GDM1 (cell line): Measurements from ENCODE around the gene EXOC3.
"Not testable (repeated sequence)": the region's sequence is repeated elsewhere in the genome, so short reads cannot be mapped to it uniquely, and the experiment has no call there.

ENCODE experiments used
- DNase-seq: peaks from one replicate; lab custom pipeline; 2025; lab: John Stamatoyannopoulos, UW

The EXOC3 gene

DNA sequence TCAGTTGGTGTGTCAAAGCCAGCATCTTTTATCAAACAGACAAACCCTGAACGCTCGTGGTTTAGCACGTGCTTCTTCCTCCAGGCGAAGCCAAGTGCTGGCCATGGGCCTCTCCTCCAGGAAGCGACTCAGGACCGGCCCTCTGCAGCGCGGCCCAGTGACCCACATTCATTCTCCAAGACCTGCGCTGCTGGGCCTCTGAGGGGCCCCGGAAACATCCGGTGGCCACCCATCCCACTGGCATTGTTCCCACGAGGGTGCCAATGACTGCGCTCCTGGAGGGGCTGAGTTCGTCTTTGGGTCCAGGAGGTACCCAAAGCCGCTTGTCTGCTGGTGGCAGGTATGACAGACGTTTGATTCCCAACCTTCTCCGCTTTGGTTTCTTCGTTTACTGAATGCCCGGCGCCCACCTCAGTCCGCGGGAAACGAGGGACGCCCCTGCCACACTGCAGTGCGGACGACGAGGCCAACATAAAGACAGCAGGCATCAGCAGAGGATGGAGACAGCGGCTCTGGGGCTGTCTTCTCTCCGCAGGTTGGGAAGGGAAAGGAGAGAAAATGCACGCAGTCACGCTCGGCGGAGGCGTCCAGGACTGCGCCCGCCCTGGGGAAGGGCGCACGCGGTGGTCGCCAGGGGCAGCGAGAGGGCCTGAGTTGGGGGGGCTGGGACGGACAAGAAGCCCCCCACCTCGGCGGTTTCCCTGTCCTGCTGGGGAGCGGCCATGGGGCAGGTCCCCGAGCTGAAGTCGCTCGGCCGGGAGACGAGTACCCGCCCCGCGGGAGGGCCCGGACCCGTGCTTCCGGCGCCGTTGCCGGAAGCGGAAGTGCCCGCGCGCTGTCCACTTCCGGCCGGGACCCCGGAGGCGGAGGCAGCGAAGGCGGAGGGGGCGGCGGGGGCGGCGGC is at the start of gene EXOC3:
TSS of gene EXOC3 (plus strand) at position 842 of the 904 bp plus-strand sequence. CDS start 3,030 bp downstream, outside the sequence.
- DNase-seq = peak; percentile 60

DNA sequence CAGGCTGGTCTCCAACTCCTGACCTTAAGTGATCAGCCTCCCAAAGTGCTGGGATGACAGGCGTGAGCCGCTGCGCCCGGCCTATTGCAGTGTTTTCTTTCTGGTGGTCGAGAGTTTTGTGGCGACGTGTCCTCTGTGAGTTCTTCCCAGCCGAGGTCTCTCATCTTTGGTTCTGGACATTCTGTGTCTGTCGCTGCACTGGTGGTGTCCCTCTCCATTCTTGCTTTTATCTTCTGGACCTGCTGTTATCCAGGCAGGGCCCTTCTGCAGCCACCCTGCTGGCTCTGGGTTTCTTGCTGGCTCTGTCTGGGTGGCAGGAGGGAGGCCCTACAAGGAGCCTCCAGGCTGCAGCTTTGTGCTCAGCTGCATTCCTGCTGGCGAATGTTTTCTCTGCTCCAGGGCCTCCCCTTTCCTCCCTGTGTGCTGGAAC is 49.1 kb upstream of the EXOC3 start:
- no peak for DNase-seq

DNA sequence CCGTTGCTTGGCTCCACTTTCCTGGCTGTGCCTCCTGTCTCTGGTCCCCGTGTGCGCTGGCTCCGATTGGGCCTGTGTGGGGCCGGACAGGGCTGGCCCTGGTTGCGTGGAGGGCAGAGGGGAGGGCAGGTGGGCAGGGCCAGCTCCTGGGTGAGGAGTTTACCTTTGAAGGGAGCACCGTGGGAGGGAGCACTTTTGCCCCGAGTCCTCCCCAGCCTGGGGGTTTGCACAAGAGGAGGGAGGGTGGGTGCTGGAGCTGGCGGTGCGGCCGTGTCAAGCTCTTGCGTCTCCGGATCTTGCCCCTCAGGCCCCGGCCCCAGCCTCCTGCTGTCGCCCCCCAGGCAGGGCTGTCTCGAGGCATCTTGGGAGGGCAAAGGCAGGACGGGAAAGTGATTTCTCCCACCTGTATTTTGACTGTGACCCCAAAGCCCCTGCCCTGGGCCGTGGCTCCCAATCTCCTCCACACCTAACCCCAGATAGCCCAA is 48.3 kb upstream of the EXOC3 start:
- DNase-seq = no peak

DNA sequence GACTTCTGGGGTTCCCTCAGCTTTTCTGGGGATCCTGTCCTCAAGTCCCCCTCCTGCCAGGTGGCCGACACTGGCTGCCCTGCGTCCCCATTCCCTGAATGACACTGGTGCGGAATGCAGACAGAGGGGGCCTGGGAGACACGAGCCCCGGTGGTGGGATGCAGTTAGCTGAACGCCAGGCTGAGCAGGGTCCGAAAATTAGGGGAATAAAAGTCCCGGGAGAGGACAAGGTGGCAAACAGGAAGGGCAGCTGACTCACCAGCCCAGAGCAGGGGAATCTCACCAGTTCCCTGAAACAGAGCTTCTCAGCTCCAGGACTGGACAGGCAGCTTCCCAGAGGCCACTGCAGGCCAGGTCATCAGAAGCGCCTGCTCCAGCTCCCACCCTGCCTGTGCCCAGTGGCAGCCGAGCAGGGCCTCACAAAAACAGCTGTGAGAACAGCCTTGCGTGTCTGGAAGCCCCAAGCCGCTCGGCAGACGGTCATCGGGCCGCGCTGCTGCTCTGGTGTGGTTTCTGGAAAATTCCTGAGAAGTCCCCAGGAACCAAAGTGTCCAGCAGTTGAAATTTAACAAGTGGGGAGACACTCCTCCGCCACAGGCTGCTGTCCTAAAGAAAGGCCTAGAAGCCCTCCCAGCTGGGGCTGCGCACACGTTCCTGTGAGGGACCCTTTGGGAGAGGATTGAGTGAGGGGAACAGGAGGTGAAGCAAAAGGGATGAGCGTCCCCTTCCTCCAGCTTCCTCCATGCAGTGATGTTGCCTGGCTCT is 47.6 kb upstream of the EXOC3 start:
- DNase-seq = no peak

DNA sequence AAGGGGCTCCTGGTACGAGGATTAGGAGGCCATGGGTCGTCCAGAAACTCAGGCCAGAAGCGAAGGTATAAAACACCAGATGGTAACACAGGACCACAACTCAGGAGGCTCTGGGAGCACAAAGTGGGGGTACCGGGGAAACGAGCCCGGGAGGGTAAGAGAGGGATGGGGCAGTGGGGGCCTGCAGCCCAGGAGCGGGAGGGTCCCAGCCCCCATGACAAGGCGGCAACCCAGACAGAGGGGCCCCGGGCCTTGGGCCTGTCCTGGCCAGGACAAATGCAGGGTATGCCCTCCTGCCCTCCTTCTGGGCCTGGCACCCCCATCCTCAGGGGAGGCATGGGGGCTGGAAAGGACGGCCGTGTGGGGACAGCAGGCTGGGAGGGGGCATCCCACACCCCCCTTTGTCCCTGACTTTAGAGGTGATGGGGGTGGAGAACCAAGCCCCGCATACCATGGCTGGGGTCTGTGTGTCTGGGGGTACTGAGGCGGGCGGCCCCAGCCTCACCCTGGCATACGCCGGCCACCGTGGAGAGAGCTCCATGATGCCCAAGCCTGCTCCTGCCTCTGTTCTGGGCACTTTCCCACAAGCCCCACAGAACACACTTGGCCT is 47.0 kb upstream of the EXOC3 start:
- DNase-seq = no peak

DNA sequence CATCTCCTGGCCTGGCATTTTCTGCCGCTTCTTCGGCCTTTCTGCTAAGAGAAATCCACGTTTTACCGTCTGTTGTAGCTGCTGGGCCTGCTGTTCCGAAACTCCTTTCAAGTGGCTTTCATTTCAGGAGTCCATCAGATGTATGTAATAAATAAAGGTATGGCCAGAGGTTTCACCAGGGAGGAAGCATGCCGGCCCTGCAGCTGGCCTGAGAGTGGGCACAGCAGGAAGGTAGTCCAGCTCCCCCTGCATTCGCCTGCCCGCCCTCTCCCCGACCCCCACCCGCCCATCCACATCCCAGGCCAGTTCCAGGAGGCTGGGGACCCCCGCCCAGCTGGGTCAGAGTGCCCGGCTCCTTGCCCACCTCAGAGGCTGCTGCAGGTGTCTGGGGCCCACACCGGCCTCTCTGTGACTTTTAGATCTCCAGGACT is 46.4 kb upstream of the EXOC3 start:
- no peak for DNase-seq

DNA sequence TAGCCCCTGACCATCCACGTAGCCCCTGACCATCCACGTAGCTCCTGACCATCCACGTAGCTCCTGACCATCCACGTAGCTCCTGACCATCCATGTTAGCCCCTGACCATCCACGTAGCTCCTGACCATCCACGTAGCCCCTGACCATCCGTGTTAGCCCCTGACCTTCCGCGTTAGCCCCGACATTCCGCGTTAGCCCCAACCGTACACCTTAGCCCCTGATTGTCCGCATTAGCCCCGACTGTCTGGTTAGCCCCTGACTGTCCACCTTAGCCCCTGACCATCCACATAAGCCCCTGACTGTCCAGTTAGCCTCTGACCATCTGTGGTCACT is 44.9 kb upstream of the EXOC3 start:
- not testable (repeated sequence) for DNase-seq

DNA sequence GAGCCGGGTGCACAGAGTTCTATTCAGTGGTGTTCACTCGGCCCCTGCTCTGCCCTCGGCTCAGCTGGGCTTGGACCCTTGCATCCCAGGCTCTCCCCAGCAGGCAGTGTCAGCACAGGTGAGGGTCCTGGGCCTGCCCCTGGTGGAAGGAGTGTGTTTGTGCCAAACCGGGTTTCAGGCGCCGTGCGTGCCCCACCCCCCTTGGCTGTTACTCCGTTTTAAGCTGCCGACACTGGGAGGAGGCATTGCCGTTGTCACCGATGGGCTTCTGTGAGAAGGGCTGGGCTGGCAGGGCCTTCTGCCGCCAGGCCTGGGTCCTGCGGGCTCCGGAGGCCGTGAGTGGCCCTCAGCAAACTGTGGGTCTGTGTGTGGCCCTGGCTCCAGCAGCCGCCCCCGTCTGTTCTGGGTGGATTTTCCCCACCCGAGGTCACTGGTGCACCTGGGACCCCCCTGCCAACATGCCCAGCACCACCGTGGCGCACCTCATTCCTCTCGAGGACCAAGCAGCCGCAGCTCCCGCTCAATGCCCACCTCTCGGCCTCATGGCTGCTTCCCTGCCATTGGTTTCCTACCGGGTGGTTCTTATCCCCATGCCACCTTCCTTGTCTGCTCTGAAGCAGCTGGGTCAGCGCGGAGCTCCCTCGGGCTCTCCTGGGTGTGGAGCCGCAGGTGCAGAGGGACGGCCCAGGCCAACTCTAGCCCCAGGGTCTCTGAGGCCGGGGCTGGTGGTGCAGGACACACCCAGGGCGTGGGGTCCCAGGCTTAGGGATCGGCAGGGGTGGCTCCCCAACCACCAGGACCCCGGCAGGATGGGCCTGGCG is 44.3 kb upstream of the EXOC3 start:
- no peak for DNase-seq

DNA sequence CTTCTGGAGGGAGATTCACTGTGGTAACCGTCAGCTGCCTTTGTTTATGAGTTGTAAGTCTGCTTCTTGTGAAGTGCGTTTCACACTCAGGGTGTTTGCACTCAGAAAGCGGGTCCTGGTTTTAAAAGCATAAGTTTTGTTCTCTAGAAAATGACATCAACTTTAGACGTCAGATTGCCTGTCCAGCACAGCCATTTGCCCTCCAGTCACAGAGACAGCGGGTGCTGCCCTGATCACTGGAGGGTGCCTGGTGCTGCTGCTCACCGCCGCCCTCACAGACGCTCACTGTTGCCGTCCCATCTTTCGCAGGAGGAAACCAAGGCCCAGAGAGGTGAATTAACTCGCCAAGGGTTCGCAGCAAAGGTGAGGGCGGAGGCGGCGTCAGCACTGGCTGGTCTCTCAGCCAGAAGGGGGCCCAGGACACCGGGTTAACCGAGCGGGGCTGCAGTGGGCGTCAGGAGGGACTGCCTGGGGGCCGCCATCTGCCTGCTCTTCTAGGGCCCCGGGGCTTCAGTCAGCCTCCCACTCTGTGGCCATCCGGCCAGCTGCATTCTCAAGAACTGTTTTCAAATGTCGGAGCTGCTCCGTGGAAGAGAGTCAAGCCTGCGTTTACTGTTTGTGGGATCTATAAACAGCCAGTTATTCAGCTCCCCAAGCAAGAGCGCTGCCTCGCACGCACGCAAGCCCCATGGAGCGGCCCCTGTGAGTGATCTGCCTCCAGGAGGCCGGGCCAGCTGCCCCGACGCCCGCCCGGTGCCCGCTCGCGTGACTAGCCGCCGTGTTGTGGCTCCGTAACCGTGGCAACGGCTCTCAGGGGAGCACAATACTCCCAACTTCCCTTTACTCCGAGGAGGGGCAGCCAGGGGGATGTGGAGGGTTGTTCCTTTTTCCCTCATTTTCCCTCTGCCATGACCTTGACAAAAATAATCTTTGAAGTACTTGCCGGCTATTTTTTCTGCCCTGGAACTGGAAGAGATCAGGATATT is 43.4 kb upstream of the EXOC3 start:
- DNase-seq = peak; percentile 41

DNA sequence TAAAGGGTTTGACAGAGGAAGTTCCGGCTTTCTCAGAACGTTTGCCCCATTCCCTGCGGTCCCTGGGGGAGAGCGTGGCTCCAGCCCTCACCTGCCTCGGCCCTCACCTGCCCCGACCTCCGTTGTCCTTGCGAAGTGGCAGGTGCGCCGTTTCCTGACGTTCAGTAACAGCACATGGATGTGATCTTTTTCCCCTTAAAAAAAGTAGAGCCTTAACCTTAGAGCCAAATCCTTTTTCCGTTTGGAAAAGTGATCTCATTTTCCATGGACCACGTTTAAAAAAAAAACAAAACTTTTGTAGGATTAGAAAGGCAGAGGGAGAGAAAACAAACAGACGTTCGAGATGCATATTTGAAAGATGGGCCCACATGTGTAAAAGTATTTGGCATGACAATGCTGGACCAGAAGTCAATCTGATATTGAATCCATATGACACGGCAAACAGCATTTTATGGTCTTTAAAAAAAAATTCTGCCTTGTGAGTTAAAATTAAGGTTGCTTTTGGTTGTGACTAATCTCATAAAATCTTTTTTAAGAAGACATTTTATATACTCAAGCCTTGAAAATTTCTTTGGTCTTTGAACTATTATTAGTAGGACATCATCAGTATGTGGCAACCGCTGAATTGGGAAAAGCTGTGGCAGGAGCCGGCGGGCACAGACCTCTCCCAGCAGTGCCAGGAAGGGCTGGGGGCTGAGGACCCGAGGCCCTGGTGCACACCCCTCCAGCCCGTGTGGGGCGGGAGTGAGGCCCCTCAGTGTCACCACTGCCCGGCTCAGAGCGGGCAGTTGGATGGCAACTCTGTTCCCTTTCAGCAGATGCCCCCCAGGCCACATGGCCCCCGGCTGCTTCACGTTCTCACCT is 42.5 kb upstream of the EXOC3 start:
- DNase-seq = no peak

DNA sequence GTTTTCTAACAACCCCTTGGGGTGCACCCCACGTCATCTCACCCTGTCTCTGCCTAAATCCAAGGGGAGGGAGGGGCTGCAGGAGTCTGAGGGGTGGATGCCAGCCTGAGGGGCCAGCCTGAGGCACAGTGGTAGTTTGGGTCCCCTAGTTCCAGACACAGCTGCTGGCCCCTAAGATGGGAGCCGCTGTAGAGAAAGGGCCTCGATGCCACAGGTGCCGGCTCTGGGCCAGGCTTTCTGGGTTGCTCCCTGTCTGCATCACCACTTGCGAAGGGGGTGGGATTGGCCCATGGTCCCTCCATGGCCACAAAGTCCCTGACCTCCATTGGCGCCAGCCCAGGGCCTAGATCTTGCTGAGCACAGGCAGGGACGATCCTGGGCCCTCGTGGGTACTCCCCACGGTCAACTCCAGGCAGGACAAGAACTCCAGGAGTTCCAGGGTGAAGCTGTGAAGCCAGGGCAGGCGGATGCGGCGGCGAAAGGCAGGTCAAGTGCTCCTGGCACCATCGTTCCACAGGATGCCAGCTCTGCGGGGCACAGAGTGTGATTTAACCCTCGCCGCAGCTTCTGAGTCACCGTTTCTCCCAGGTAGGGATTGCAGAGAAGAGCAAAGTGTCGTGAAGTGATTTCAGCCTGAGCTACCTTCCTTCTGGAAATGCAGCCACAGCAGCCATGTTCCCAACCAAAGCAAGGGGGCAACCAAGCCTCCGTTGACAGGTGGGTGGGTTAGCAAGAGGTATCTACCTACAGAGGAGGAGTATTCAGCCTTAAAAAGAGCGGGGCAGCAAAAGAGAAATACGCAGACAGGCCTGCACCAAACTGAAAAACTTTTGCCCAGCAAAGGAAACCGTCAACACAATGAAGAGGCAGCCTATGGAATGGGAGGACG is 41.6 kb upstream of the EXOC3 start:
- no peak for DNase-seq

DNA sequence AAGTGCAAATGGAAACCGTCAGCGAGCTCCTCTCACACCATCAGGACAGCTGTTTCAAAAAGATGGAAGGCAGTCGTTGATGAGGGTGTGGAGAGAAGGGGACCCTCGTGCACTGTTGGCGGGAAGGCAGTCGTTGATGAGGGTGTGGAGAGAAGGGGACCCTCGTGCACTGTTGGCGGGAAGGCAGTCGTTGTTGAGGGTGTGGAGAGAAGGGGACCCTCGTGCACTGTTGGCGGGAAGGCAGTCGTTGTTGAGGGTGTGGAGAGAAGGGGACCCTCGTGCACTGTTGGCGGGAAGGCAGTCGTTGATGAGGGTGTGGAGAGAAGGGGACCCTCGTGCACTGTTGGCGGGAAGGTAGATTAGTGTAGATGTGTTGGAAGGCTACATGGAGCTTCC is 40.8 kb upstream of the EXOC3 start:
- not testable (repeated sequence) for DNase-seq

DNA sequence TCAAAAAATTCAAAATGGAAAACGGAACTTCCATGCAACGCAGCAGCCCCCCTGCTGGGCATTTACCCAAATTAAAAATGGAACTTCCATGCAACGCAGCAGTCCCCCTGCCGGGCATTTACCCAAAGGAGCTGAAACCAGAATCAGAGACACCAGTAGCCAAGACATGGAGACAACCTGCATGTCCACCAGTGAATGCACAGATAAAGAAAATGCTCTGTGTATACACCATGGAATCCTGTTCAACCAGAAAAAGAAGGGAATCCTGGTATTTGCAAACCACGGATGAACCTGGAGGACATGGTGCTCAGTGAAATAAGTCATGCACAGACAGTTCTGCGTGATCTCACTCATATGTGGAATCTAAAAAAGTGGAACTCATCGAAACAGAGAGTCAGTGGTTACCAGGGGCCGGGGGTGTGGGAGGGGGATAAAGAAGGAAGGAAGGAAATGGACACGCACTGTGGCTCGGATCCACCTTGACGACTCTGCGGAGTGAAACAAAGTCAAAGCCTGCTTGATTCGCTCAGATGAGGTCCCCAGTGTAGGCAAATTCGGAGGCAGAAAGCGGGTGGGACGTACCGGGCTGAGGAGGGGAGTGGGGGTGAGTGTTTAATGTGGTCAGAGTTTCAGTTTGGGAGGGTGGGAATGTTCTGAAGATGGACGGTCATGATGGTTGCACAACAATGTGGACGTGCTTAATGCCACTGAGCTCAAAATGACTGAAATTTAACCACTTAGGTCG is 40.2 kb upstream of the EXOC3 start:
- DNase-seq = peak; percentile 24

DNA sequence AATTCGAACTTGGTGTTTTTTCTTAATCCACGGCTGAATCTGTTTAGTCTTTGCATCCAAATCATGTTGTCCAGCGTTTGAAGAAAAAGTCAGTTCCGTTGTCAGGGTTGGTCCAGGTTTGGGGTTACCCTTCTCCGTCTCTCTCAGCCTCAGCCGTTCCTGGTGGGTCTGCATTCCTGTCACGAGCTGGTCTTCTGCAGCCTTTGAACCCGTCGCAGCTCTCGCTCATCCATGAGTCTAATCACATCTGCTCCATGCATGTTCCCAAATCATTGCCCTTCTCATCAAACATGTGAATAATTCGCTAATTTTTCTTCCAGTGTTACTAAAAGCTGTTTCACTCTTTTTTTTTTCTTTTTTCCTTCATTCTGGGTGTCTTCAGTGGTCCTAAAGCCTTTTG is 39.0 kb upstream of the EXOC3 start:
- DNase-seq = no peak

DNA sequence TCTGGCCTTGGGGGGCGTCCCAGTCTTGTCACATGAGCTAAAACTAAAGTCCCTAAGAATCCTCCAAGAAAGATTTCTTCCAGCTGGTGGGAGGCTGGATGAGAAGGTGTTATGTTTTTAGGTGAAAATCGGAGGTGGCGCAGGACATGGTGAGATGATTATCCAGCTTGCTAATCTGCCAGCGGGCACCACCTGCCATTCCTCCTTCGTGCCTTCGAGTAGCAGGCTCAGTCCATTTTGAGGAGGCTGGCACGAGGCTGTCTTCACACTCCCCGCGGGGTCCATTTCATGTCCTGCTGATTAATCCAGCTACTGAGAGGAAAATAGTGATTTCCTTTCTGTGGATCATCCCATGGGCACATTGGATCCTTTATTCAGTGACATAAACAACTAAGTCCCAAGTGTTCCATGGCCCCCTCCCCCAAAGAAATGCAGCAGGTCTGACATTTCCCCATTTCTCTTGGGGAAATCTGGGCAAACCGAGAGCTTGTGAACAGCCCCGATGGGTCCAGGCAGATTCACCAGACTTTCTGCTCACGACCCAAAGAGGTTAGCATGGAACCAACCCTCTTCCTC is 38.2 kb upstream of the EXOC3 start:
- DNase-seq = no peak

DNA sequence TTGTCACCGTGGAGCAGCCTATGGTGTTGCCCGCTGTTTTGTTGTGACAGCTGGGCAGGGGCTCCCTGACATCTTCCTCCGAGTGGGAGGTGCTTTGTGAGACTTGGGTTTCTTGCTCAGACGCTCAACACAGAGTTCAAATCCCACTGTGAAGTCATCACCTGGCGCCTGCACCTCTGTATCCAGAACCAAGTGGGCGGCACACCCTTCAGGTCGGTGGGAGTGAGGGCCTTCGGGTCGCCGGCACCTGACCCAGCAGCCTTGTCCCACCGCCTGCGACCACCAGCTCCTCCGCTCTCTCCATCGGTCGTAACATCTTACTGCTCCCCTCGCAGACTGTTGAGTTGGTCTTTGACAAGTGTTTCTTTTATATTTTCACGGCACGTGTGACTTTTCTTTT is 37.6 kb upstream of the EXOC3 start:
- DNase-seq = no peak

DNA sequence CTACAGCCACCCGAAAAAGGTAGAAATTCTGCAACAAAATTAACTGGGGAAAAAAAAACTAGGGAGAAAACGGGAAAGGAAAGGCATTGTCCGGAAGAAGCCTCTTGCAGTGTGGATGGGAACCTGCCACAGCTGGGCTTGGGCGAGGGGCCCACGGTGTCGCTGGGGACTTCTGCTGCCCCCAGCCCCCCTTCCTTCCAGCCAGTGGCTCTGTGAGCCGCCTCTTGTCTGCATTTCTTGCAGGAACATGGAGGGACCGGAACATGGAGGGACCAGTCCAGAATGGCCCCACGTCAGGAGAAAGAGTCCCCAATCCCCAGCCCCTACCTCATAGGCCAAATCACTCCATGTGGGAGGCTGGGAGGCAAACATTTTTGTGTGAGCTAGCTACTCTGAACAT is 36.9 kb upstream of the EXOC3 start:
- no peak for DNase-seq
